Measurements from ENCODE around the gene AKAP13. TPM values are rescaled to one million over a fixed set of nuclear protein-coding genes. Genes with fewer than 3 reads are reported as not detected.

Gene AKAP13
- total RNA-seq, 1 experiment from 2014 or later, result 47.3 TPM

GRCh38 chr15:85426481-85426880 lies 46.1 kb downstream of the AKAP13 start:
- H3K79me2 ChIP-seq (ENCODE audit: insufficient read depth, low read length), result peaks cover 9% of the 10 kb centered on the region; the same call in 1 of the 2 replicates
- no CpG with 5 or more reads among the region's 1 CpG for WGBS (ENCODE audit: extremely low coverage, insufficient read length, low lambda C conversion rate)
- H3K79me1 ChIP-seq (ENCODE audit: insufficient read depth, low read depth, low read length, poor library complexity, severe bottlenecking), result peaks cover 18% of the 10 kb centered on the region
- H4K91ac ChIP-seq (ENCODE audit: insufficient read length, low read depth, low read length), result no peak overlapping the region
- no peaks in the 10 kb centered on the region for H3K27me3 ChIP-seq (ENCODE audit: insufficient read depth, low read length)
- H3K9me3 ChIP-seq (ENCODE audit: control insufficient read depth, low read depth, low read length), result no peaks in the 10 kb centered on the region
- Mint-ChIP-seq H3K4me1 (peaks cover 28 to 30% of the 10 kb centered on the region in 2 experiments), H3K27ac (no peak overlapping the region), H3K27me3 (ENCODE audit: low read depth) (no peaks in the 10 kb centered on the region), H3K9me3 (no peaks in the 10 kb centered on the region), H3K36me3 (ENCODE audit: insufficient read depth in 1 of 3, low read depth in 3 of 3) (no peaks in the 10 kb centered on the region; a peak in 1 of 7 replicates), H3K4me3 (no peak overlapping the region)
- no peak overlapping the region for H3K27ac ChIP-seq (ENCODE audit: insufficient read length, low read depth, low read length)
- H4K20me1 ChIP-seq (ENCODE audit: control insufficient read depth, insufficient read depth, insufficient read length), result no peaks in the 10 kb centered on the region
- H4K5ac ChIP-seq (ENCODE audit: insufficient read length, low read depth, low read length), result no peak overlapping the region
- no peak overlapping the region for H2AFZ ChIP-seq (ENCODE audit: low read length)
- H3K4me1 ChIP-seq (ENCODE audit: insufficient read depth, low read length), result peaks cover 7% of the 10 kb centered on the region; the same call in 1 of the 2 replicates
- DNase-seq, result no peak
- no peaks in the 10 kb centered on the region for H3K23me2 ChIP-seq (ENCODE audit: insufficient read length, low read depth, low read length, poor library complexity, severe bottlenecking)
- H3K23ac ChIP-seq (ENCODE audit: insufficient read length, low read depth, low read length), result no peak overlapping the region
- no peak overlapping the region for H3K56ac ChIP-seq (ENCODE audit: insufficient read length, low read depth, low read length)
- H2BK120ac ChIP-seq (ENCODE audit: low read depth, low read length, poor library complexity, severe bottlenecking), result no peak overlapping the region
- no peak overlapping the region for H4K8ac ChIP-seq (replicated peaks; ENCODE audit: insufficient read length, low read depth, low read length)
- TF ChIP-seq, protein P1, sequence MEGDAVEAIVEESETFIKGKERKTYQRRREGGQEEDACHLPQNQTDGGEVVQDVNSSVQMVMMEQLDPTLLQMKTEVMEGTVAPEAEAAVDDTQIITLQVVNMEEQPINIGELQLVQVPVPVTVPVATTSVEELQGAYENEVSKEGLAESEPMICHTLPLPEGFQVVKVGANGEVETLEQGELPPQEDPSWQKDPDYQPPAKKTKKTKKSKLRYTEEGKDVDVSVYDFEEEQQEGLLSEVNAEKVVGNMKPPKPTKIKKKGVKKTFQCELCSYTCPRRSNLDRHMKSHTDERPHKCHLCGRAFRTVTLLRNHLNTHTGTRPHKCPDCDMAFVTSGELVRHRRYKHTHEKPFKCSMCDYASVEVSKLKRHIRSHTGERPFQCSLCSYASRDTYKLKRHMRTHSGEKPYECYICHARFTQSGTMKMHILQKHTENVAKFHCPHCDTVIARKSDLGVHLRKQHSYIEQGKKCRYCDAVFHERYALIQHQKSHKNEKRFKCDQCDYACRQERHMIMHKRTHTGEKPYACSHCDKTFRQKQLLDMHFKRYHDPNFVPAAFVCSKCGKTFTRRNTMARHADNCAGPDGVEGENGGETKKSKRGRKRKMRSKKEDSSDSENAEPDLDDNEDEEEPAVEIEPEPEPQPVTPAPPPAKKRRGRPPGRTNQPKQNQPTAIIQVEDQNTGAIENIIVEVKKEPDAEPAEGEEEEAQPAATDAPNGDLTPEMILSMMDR (conservative IDR thresholded peaks at IDR 0.05), result no peak
- H3K18ac ChIP-seq (ENCODE audit: insufficient read length, low read depth, low read length), result no peak overlapping the region
- no peak overlapping the region for H3K4me2 ChIP-seq (ENCODE audit: insufficient read depth, insufficient read length, low read length)
- no peak overlapping the region for H3K14ac ChIP-seq (ENCODE audit: insufficient read depth, low read length)
- no peak overlapping the region for H2BK20ac ChIP-seq (ENCODE audit: low read depth, low read length, poor library complexity, severe bottlenecking)
- no peak overlapping the region for H3K4ac ChIP-seq (ENCODE audit: low read depth, low read length)
- no peak overlapping the region for H2BK15ac ChIP-seq (ENCODE audit: low read depth, low read length)
- H3T11ph ChIP-seq (ENCODE audit: low read length), result no peak overlapping the region
- no peak overlapping the region for H2BK12ac ChIP-seq (ENCODE audit: insufficient read length, low read depth, low read length)
- H3K9ac ChIP-seq (ENCODE audit: extremely low read depth, insufficient read length, low read length), result no peak overlapping the region
- no peak overlapping the region for H2BK5ac ChIP-seq (ENCODE audit: insufficient read length, low read length)
- no peak overlapping the region for H2AK5ac ChIP-seq (ENCODE audit: insufficient read length, low read length)
